Measurements from ENCODE around the gene HTR3D.

DNA sequence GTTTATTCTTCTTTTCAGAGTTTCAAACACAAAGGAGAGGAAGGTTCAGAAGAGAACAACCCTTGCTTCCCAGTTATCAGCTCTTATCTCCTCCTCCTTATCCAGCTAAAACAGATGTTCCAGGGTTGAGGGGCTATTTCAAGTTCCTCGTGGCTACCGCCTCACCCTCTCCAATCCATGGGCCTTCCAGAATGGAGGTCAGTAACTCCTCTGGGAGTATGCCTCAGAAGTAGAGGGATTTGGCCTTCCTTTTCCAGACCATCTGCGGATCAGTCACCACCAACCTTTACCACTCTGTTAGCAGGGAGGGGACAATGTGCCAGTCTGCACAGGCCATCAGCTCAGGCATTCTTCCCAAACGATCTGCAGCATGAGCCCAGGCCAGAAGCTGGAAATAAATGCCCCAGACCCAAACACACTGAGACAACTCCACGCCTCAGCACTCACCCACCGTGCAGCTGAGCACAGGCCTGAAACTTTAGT, 36.1 kb downstream of the HTR3D start:
- no peak for TF ChIP-seq CTCF (IDR thresholded peaks at IDR 0.05; ENCODE audit: low read depth, low read length)
- no peak for TF ChIP-seq POLR2A (IDR thresholded peaks at IDR 0.05; ENCODE audit: extremely low read depth, insufficient read length)
- no peak for TF ChIP-seq MYC (IDR thresholded peaks at IDR 0.05; ENCODE audit: low read depth, low read length)
